Peyer's patch (tissue), 4 donors: ENCODE measurements around the gene FGF10.

ENCODE experiments used
- POLR2A ChIP-seq, 2 donors: fragments of 450-650 bp; IDR thresholded peaks; one replicate each; pipeline ENCODE4 v1.5.1; 2017; ENCODE audit warnings: antibody characterized with exemption in 2 of 2, mild to moderate bottlenecking in 2 of 2, moderate library complexity in 2 of 2
- TF ChIP-seq, protein P1 (sequence below), 6 experiments: fragments of 450-650 bp in 4 of 6; fragments of 200-600 bp in 2 of 6; sonication (generic) in 1 of 6; IDR thresholded peaks; one replicate each; pipeline ENCODE4 v1.5.1; 2017 to 2019; ENCODE audit warnings: antibody characterized with exemption in 6 of 6, mild to moderate bottlenecking in 3 of 6, moderate library complexity in 1 of 6

DNA sequence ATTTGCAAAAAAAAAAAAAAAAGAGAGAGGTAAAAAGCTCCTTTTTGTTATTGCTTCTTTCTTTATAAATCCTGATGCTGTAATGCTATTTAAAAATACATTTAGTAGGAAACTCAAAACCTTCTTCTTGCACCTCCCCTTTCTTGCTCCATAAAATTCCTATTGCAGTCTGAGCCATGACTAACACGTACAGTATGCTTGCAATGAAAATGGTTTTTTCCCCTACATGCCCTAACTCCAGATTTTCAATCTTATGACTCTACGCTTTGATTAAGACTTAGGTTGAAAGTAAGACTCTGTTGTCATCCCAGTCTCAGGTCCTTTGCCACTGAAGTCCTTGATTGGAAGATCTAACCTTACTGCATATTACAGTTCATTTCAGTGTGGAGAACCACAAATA lies 23.9 kb downstream of the FGF10 start:
- no peak for TF ChIP-seq POLR2A (IDR thresholded peaks at IDR 0.05)
- TF ChIP-seq, protein P1, sequence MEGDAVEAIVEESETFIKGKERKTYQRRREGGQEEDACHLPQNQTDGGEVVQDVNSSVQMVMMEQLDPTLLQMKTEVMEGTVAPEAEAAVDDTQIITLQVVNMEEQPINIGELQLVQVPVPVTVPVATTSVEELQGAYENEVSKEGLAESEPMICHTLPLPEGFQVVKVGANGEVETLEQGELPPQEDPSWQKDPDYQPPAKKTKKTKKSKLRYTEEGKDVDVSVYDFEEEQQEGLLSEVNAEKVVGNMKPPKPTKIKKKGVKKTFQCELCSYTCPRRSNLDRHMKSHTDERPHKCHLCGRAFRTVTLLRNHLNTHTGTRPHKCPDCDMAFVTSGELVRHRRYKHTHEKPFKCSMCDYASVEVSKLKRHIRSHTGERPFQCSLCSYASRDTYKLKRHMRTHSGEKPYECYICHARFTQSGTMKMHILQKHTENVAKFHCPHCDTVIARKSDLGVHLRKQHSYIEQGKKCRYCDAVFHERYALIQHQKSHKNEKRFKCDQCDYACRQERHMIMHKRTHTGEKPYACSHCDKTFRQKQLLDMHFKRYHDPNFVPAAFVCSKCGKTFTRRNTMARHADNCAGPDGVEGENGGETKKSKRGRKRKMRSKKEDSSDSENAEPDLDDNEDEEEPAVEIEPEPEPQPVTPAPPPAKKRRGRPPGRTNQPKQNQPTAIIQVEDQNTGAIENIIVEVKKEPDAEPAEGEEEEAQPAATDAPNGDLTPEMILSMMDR (IDR thresholded peaks at IDR 0.05), result no peak
